GM18909 (cell line): Measurements from ENCODE around the gene ARID1B.
A peak's percentile ranks its signal among the peaks of the same experiment; 100 is the strongest.

Experiments used
- ATAC-seq: cut with Tn5 transposase; IDR thresholded peaks from one replicate; pipeline ENCODE4 v1.9.1; 2021; ENCODE audit warnings: mild to moderate bottlenecking; ENCODE audit not compliant: unreplicated experiment, poor library complexity

The ARID1B gene

DNA sequence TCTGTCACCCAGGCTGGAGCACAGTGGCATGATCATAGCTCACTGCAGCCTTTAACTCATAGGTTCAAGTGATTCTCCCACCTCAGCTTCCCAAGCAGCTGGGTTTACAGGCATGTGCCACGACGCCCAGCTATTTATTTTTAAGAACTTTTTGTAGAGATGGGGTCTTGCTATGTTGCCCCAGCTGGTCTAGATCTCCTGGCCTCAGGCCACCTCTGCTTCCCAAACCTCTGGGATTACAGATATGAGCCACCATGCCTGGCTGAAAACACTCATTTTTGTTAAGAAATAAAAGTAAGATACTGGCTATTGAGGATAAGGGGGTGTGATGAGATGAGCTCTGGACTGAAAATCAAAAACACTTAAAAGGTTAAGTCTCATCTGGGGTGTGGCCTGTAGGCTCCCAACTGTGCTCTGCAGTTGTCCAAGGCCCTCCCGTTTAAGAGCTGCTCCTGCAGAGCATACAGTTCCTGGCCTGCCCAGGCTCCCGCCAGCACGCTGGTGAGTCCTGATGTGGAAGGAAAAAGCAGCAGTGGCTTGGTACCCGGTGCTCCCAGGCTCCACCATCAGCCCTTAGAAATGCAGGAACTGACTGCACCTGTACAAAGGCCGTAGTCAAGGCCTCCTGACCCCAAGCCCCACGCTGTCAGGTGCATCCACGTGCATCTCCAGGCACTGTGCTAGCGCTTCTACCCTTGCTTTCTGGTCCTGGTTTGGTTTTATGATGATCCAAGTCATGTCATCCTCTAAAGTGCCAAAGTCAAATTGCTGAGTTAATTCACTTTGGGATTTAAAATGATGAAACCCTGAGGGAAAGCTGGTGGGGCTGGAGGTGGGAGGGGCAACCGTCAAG is 434.7 kb downstream of the ARID1B start:
- ATAC-seq = no peak

- ATAC-seq = no peak
Observed at GRCh38 chr6:157213426-157213825, 436.2 kb downstream of the ARID1B start.

DNA sequence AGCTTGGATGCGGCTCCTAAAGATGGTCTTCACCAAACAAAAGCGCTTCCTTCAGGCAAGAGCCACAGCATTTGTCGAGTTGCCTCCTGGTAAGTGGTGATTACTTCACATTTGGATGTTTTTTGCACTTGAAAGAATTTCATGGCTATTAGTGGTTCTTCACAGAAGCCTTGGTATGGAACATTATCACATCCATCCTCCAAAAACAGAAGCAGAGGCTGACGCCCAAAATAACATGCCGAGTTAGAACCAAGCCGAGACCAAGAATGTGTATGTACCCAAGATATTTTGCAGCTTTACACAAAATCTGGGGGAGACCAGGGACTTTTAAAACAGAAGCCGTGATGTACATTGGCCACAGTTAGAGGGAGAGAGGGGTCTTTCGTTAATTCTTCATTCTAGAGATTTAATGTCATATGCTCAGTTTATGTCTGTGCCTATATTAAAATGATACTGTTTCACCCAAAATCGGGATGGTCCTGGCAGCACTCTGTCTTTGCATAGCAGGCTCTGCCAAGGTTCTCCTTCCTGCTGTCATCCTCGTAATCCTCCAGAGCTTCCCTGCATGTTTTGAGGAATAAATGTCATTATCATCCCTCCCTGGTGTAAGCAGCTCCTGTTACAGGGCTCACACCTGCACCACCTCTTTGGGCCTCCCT is 436.9 kb downstream of the ARID1B start:
- no peak for ATAC-seq

DNA sequence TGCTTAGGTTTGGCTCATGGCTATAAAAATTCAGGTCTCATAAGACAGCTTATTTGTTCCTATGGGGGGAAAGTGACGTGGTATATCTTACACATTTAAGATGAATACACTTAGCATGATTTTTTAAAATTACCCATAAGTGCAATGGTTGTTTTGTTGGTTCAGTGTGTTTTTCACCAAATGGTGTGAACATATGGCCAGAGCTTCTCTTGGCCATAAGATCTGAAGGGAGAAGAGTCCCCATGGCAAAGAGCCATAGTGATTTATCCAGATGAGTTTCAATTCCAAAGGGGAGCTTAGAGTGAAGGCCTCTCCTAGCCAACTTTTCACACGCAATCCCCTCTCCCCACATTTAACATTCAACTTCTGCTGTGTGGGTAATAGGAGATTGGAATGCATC is 438.5 kb downstream of the ARID1B start:
- ATAC-seq = no peak

DNA sequence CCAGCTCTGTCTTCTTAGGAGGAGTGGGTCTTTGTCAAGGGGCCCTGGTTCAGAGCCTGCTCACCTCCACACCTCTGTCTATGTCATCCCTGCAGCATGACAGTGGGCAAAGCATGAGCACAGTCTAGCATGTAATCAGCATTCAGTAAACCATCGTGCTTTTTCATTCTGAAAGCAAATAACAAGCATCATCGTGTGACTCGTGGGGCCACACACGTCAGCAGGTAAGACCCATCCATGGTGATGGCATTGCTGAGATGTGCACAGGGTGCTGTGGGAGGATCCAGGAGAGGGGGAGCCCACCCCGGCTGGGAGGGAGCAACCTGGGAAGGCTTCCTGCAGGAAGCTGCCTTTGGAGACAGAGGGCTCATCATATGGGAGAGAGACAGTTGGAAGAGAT is 439.4 kb downstream of the ARID1B start:
- no peak for ATAC-seq

DNA sequence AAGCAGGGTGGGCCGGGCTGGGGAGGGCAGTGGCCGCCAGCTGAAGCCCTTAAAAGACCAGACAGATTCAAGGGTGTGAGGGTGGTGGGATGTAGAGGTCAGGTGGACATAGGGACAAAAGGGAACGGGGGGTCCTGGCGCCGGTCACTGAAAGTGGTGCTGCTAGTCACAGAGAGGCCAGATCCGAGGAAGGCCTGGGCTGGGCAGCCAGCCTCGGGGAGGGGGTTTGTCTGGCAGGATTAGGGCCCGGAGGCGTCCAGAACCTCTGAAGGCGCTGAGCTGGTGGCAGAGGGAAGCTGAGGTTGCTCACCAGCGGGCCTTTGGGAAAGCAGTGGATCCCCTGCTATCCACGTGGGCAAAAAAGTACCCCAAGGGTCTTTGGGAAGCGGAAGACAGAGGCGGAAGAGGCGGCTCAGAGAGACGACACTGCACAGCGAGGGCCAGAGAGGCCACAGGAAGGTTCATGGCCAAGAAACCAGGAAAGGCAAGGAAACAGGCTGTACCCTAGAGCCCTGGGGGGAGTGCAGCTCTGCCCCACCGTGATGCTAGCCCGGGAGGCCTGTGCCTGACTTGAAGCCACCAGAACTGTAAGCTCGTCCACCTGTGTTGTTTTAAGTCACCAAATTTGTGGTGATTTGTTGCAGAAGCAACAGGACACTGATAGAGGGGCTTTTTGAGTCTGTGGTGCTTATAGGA is 440.2 kb downstream of the ARID1B start:
- no peak for ATAC-seq

DNA sequence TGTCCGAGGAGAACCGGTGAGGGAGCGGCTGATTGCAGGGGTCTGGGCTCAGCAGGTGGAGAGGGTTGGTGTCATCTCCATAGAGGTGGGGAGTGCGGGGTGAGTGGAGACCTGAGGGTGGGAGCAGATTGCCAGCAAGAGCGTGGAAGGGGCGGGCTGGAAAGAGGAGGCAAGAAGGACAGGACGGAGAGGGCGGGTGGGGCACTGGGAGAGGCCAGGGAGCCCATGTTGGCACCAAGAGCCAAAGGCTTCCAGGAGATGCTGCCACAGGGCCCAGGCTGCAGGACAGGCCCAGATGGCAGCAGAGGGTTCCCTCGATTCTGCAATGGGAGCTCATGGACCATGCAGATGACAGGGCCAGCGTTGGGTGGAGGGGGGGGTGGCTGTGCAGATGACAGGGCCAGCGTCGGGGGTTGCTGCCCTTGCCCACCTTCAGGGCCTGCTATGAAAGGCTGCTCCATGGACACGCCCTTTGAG is 440.8 kb downstream of the ARID1B start:
- no peak for ATAC-seq

DNA sequence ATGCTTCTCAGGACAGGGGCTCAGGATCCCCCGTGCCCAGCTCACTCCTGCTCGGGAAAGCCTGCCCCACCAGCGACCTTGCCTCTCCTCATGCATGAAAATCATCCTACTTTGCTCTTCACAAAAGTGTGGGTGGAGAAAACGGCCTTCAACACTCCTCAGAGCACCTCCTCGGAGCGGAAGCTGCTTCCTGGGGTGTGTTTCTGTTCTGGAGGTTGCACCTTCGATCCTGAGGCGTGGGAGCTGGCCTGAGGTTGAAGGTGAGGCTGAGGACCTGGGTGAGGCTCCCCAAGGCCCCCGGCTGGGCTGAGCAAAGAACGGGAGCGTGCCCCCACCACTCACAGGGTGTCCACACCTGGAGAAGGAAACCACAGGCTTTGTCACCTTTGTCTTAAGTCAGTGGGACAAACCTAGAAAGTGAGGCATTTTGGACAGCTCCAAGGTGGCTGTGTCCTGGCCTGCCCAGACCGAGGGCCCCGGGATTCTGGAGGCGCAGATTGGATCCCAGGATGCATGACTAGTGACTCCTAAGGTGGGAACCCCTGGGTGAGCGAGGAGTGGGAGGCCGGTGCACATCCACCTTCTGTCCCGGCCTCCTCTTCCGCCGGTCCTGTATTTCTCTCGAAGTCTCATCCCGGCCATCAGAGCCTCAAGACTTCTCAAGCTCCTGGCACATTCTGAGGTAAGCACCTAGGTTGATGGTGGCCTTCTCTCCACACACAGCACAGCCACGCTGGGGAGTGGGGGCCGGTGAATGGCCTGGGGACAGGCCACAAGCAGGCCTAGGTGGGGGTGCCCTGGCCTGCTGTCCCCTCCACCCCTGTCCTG is 441.4 kb downstream of the ARID1B start:
- ATAC-seq = no peak

- ATAC-seq = no peak
Observed at GRCh38 chr6:157219201-157220200, 442.3 kb downstream of the ARID1B start.

- ATAC-seq = no peak
Observed at GRCh38 chr6:157220485-157220884, 443.3 kb downstream of the ARID1B start.

GRCh38 chr6:157221049-157221816 is 444.1 kb downstream of the ARID1B start:
- ATAC-seq = peak; percentile 68

DNA sequence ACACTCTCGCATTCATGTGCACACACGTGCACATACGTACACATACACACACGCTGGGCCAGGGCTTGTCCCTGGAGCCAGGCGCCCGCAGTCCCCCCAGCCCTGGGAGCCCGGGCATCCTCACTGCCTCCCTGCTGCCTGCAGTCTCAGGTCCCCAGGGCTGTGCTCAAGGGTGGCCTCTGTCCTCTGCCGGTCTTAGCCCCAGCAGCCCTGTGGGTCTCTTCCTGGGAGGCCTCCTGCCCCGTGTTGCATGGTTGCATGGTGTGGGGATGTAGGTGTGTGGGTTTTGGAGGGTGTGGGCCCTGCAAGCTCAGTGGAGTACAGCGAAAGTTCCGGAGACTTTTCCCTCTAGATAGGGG is 444.6 kb downstream of the ARID1B start:
- ATAC-seq = no peak

- ATAC-seq = no peak
Observed at GRCh38 chr6:157222201-157222981, 445.2 kb downstream of the ARID1B start.

DNA sequence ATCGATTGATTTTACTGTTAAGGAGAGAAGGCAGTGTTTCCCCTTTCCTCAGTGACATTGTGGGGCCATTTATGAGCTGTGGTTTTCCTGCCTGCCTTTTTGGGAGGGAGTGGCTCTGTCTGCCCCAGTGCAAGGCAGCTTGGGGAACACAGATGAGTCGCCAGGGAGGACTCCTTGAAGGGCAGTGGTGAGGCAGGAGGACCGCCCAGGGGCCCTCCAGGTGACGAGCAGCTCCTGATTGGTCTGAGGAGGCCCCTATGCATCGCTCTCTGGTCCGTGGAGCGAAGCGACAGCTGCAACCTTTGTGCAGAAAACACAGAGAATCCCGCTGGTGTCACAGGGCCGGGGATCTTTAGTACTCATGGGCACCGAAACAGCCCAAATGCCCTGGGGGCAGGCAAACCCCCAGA is 445.8 kb downstream of the ARID1B start:
- ATAC-seq = no peak

DNA sequence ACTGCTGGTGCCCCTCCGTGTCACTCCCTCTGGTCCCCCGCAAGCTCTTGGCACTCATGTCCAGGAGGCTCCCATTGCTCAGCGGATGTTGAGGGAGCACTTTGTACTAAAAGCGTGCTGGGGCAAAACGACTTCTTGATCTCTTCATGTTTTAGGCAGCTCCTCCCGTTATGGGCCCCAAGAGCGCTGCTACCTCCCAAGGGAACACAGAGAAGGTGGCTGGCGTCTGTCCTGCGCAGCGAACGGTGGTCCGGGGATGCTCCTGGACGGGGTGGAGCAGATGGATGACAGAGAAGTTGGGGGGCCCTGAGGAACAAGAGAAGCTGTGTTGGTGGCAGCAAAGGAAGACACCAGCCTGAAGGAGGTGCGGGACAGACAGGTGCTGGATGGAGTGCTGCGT is 446.3 kb downstream of the ARID1B start:
- ATAC-seq = no peak

DNA sequence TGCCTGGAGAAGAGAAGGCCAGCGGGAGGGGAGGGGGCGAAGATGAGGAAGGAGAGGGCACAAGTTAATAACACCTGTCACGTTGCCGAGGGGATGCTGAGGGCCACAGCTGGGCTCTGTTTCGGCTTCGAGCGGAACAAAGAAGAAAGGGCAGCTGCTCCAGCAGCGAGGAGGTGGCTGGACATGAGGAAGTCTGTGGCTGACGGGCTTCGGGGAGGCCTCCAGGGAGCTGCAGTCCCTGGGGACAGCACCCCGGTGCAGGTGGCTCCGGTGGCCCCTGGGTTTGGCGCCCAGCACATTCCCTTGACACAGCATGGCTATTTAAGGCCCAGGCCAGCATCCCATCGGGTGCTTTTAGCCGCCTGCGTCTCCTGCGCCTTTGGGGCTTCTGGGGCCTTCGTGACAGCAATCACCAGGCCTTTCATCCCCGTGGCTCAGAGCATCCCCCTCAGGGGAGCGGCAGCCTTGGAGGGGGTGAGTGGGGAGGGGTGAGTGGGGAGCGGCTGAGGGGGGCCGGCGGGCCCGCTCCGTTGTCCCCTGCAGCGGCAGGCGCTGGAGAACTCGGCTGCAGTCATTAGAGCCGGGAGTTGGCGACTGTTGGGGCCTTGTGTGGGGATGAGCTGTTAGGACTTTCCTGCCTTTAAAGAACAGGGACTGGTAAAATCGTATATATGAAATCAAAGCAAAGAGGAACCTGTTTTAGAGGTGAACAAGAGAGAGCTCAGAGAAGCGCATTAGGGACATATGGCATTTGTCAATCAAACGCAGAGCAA is 447.2 kb downstream of the ARID1B start:
- no peak for ATAC-seq
